ENCODE measurements around the gene BLOC1S1. TPM values are rescaled to one million over a fixed set of nuclear protein-coding genes. Genes with fewer than 3 reads are reported as not detected.

Gene BLOC1S1
- polyA plus RNA-seq, 1 donor: 109 TPM

- DNase-seq: peak; percentile 88
Measured at GRCh38 chr12:55728186-55728938, 12.5 kb downstream of the BLOC1S1 start.

- peak; percentile 94 for DNase-seq
Measured at GRCh38 chr12:55728939-55729818, 13.3 kb downstream of the BLOC1S1 start, which contains the start of gene CD63. TSS of gene CD63 (minus strand) at chr12:55729009. CDS start at chr12:55728341, 668 bp downstream.

GRCh38 chr12:55729819-55730818, 14.3 kb downstream of the BLOC1S1 start:
- DNase-seq: no peak

GRCh38 chr12:55732288-55732687, 16.4 kb downstream of the BLOC1S1 start:
- DNase-seq: no peak

- no peak for DNase-seq
Measured at GRCh38 chr12:55733021-55733555, 17.2 kb downstream of the BLOC1S1 start.

- no peak for DNase-seq
Measured at GRCh38 chr12:55733858-55734257, 18.0 kb downstream of the BLOC1S1 start.

- DNase-seq: no peak
Measured at GRCh38 chr12:55734595-55734994, 18.7 kb downstream of the BLOC1S1 start.

- no peak for DNase-seq
Measured at GRCh38 chr12:55736076-55736475, 20.2 kb downstream of the BLOC1S1 start.

- DNase-seq: no peak
Measured at GRCh38 chr12:55736780-55737580, 21.1 kb downstream of the BLOC1S1 start.

GRCh38 chr12:55737581-55738122, 21.8 kb downstream of the BLOC1S1 start:
- no peak for DNase-seq

- DNase-seq: peak; percentile 91
Measured at GRCh38 chr12:55738123-55739024, 22.5 kb downstream of the BLOC1S1 start.

- no peak for DNase-seq
Measured at GRCh38 chr12:55739025-55739378, 23.2 kb downstream of the BLOC1S1 start.

GRCh38 chr12:55741931-55742680, 26.3 kb downstream of the BLOC1S1 start:
- no peak for DNase-seq

- peak; percentile 88 for DNase-seq
Measured at GRCh38 chr12:55742719-55743405, 27.0 kb downstream of the BLOC1S1 start, which contains the start of gene GDF11. TSS of gene GDF11 (plus strand) at chr12:55743122. CDS start at chr12:55743317, 195 bp downstream.

GRCh38 chr12:55743406-55744339, 27.8 kb downstream of the BLOC1S1 start:
- peak; percentile 63 for DNase-seq

GRCh38 chr12:55744340-55745030, 28.6 kb downstream of the BLOC1S1 start:
- no peak for DNase-seq
